Neural cell (in vitro differentiated cells): Measurements from ENCODE around the gene RGS4.

Experiments
- TF ChIP-seq, protein P1 (sequence below): fragments of 450-650 bp; IDR thresholded peaks from 2 replicates; pipeline ENCODE4 v1.5.1; 2014; ENCODE audit warnings: antibody characterized with exemption, mild to moderate bottlenecking, moderate library complexity; ENCODE audit not compliant: poor library complexity, severe bottlenecking
- TF ChIP-seq, protein P2 (sequence below): IDR thresholded peaks from 2 replicates; pipeline ENCODE4 v1.6.1; 2012; ENCODE audit warnings: borderline replicate concordance

DNA sequence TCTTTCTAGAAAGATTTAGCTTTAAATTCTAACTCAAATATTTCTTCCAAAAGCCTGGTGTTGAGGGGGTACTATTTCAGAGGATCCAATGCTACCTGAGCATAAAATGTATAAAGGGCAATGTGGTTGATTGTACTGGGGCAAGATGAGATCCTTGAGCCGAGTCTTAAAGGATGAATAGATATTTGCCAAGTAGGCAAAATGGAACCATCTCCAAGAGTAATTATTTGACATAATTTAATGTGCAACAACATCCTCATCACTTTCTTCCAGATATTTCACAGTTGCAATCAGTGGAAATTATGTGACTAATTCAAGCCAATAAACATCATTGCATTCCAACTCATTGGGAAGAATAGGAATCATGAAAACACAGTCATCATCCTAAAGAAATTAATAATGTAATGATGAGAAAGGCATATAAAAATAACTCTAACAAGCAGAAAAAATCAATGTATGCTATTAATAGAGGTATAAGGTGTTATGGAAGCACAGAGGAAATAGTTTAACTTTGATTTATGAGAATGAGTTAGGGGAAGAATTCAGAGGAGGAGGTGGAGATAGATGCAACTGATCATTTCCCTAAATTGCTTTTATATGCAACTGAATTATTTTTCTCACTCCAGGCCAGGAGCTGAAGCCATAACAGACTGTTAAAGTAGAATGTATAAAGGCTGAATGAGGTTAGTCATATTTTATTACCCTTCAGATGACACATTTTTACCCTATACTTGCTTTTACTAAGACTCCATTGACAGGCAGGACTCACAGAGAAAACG is 30.0 kb upstream of the RGS4 start:
- TF ChIP-seq, protein P1, sequence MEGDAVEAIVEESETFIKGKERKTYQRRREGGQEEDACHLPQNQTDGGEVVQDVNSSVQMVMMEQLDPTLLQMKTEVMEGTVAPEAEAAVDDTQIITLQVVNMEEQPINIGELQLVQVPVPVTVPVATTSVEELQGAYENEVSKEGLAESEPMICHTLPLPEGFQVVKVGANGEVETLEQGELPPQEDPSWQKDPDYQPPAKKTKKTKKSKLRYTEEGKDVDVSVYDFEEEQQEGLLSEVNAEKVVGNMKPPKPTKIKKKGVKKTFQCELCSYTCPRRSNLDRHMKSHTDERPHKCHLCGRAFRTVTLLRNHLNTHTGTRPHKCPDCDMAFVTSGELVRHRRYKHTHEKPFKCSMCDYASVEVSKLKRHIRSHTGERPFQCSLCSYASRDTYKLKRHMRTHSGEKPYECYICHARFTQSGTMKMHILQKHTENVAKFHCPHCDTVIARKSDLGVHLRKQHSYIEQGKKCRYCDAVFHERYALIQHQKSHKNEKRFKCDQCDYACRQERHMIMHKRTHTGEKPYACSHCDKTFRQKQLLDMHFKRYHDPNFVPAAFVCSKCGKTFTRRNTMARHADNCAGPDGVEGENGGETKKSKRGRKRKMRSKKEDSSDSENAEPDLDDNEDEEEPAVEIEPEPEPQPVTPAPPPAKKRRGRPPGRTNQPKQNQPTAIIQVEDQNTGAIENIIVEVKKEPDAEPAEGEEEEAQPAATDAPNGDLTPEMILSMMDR = no peak
- TF ChIP-seq, protein P2, sequence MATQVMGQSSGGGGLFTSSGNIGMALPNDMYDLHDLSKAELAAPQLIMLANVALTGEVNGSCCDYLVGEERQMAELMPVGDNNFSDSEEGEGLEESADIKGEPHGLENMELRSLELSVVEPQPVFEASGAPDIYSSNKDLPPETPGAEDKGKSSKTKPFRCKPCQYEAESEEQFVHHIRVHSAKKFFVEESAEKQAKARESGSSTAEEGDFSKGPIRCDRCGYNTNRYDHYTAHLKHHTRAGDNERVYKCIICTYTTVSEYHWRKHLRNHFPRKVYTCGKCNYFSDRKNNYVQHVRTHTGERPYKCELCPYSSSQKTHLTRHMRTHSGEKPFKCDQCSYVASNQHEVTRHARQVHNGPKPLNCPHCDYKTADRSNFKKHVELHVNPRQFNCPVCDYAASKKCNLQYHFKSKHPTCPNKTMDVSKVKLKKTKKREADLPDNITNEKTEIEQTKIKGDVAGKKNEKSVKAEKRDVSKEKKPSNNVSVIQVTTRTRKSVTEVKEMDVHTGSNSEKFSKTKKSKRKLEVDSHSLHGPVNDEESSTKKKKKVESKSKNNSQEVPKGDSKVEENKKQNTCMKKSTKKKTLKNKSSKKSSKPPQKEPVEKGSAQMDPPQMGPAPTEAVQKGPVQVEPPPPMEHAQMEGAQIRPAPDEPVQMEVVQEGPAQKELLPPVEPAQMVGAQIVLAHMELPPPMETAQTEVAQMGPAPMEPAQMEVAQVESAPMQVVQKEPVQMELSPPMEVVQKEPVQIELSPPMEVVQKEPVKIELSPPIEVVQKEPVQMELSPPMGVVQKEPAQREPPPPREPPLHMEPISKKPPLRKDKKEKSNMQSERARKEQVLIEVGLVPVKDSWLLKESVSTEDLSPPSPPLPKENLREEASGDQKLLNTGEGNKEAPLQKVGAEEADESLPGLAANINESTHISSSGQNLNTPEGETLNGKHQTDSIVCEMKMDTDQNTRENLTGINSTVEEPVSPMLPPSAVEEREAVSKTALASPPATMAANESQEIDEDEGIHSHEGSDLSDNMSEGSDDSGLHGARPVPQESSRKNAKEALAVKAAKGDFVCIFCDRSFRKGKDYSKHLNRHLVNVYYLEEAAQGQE = no peak
